ENCODE data around the gene SYNPR.

- TF ChIP-seq CTCF (IDR thresholded peaks at IDR 0.05) (no peak), POLR2A (IDR thresholded peaks at IDR 0.05) (no peak)
These were observed 47.3 kb downstream of the SYNPR start for GRCh38 chr3:63325386-63325785.
